ENCODE data around the gene PIN1.

DNA sequence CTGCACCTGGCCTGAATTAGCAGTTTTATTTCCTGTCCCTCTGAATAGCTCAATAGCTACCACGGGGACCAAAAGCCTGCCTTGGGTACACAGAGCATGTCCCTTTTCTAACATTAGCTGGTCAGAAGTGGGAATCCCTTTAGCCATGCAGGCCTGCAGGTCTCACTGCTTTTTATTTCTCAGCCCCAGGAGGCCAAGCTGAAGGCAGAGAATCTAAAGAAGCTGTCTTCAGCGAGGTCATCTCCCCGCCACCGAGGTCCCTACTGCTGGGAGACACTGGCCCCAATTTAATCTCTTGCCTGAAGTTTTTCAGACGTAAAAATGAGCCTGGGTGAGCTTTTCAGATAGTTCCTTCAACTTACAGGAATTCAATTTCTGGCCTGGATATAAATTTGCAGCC lies 40.7 kb downstream of the PIN1 start:
- TF ChIP-seq, protein P1, sequence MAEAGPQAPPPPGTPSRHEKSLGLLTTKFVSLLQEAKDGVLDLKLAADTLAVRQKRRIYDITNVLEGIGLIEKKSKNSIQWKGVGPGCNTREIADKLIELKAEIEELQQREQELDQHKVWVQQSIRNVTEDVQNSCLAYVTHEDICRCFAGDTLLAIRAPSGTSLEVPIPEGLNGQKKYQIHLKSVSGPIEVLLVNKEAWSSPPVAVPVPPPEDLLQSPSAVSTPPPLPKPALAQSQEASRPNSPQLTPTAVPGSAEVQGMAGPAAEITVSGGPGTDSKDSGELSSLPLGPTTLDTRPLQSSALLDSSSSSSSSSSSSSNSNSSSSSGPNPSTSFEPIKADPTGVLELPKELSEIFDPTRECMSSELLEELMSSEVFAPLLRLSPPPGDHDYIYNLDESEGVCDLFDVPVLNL (IDR thresholded peaks at IDR 0.05; ENCODE audit: low read depth, low read length): no peak
- TF ChIP-seq JUND (IDR thresholded peaks at IDR 0.05; ENCODE audit: low read depth, low read length) (no peak), ETV6 (conservative IDR thresholded peaks at IDR 0.05 in 1 of 2, IDR thresholded peaks at IDR 0.05 in 1 of 2; ENCODE audit: borderline replicate concordance in 1 of 2, low read depth in 1 of 2) (no peak), FOXM1 (IDR thresholded peaks at IDR 0.05; ENCODE audit: low read depth, low read length) (no peak), EZH2 (IDR thresholded peaks at IDR 0.05; ENCODE audit: borderline replicate concordance, control insufficient read depth, low read depth, low read length) (no peak), TCF3 (IDR thresholded peaks at IDR 0.05; ENCODE audit: borderline replicate concordance, insufficient read depth, low read depth, low read length) (no peak)
- TF ChIP-seq, protein P2, sequence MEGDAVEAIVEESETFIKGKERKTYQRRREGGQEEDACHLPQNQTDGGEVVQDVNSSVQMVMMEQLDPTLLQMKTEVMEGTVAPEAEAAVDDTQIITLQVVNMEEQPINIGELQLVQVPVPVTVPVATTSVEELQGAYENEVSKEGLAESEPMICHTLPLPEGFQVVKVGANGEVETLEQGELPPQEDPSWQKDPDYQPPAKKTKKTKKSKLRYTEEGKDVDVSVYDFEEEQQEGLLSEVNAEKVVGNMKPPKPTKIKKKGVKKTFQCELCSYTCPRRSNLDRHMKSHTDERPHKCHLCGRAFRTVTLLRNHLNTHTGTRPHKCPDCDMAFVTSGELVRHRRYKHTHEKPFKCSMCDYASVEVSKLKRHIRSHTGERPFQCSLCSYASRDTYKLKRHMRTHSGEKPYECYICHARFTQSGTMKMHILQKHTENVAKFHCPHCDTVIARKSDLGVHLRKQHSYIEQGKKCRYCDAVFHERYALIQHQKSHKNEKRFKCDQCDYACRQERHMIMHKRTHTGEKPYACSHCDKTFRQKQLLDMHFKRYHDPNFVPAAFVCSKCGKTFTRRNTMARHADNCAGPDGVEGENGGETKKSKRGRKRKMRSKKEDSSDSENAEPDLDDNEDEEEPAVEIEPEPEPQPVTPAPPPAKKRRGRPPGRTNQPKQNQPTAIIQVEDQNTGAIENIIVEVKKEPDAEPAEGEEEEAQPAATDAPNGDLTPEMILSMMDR (IDR thresholded peaks at IDR 0.05 in 2 of 3, conservative IDR thresholded peaks at IDR 0.05 in 1 of 3; ENCODE audit: control insufficient read depth in 2 of 3, extremely low read depth in 1 of 3, insufficient read depth in 1 of 3, low read depth in 3 of 3, low read length in 3 of 3): no peak
- TF ChIP-seq, protein P3, sequence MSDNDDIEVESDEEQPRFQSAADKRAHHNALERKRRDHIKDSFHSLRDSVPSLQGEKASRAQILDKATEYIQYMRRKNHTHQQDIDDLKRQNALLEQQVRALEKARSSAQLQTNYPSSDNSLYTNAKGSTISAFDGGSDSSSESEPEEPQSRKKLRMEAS (IDR thresholded peaks at IDR 0.05; ENCODE audit: low read depth, low read length): no peak
